Breast epithelium (tissue), 3 donors: Measurements from ENCODE around the gene PSD2.

Source experiments
- POLR2A ChIP-seq: fragments of 450-650 bp; IDR thresholded peaks from one replicate; pipeline ENCODE4 v1.6.1; 2016; ENCODE audit warnings: antibody characterized with exemption, mild to moderate bottlenecking, moderate library complexity
- POLR2AphosphoS5 ChIP-seq, 3 donors: sonication (generic); formaldehyde crosslinking; IDR thresholded peaks; one replicate each; pipeline ENCODE4 v1.6.1; 2017; ENCODE audit warnings: antibody characterized with exemption in 3 of 3
- TF ChIP-seq, protein P1 (sequence below), 3 donors: fragments of 450-650 bp; IDR thresholded peaks; one replicate each; pipeline ENCODE4 v1.5.1; 2016 to 2017; ENCODE audit warnings: antibody characterized with exemption in 3 of 3, mild to moderate bottlenecking in 3 of 3, moderate library complexity in 3 of 3

DNA sequence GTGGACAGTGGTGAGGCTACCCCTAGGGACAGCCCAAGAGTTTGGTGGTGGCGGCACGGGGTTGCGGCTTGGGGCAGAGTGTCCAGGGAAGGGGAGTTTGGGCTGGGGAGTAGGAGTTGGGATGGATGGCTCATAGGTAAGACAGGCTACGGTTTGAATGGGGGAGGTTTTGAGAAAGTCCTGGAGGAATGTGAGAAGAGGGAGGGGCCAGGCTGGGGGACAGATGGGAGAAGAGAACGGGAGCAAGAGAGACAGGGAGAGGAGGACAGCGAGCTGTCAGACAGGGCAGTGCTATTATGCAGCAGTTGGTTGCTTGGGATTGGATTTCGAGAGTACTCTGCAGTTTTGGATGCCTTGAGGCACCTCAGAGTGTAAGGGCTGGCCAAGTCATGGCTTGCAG, 24.5 kb downstream of the PSD2 start:
- TF ChIP-seq POLR2AphosphoS5 (IDR thresholded peaks at IDR 0.05) (no peak), POLR2A (no peak)
- TF ChIP-seq, protein P1, sequence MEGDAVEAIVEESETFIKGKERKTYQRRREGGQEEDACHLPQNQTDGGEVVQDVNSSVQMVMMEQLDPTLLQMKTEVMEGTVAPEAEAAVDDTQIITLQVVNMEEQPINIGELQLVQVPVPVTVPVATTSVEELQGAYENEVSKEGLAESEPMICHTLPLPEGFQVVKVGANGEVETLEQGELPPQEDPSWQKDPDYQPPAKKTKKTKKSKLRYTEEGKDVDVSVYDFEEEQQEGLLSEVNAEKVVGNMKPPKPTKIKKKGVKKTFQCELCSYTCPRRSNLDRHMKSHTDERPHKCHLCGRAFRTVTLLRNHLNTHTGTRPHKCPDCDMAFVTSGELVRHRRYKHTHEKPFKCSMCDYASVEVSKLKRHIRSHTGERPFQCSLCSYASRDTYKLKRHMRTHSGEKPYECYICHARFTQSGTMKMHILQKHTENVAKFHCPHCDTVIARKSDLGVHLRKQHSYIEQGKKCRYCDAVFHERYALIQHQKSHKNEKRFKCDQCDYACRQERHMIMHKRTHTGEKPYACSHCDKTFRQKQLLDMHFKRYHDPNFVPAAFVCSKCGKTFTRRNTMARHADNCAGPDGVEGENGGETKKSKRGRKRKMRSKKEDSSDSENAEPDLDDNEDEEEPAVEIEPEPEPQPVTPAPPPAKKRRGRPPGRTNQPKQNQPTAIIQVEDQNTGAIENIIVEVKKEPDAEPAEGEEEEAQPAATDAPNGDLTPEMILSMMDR (IDR thresholded peaks at IDR 0.05), result no peak
